ENCODE data around the gene STARD13.

DNA sequence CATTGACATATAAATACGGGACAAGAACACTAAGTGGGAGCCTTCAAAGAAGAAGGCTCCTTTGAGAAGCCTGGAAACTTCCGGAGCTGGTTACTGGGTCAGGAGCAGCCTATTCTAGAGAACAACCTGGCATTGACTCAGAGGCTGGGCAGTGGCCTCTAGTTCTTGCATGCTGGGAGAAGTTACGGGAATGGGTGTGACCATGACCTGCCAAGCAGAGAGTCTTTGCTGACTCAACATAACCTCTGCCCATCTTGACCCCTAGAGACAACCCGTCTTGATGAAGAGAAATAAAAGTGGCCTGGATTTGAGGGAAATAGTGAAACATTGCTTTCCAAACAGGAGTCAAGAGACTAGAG is 21.0 kb downstream of the STARD13 start:
- TF ChIP-seq POLR2AphosphoS5 (IDR thresholded peaks at IDR 0.05) (no peak), CTCF (IDR thresholded peaks at IDR 0.05) (no peak)

Data from stomach (tissue), 4 donors.